DMS 273 (cell line): Measurements from ENCODE around the gene VTN.
A peak's percentile ranks its signal among the peaks of the same experiment; 100 is the strongest.
"Not testable (repeated sequence)": the region's sequence is repeated elsewhere in the genome, so short reads cannot be mapped to it uniquely, and the experiment has no call there.

Source experiments
- DNase-seq: peaks from one replicate; lab custom pipeline; 2025; ENCODE audit not compliant: unreplicated experiment; lab: John Stamatoyannopoulos, UW

The VTN gene

DNA sequence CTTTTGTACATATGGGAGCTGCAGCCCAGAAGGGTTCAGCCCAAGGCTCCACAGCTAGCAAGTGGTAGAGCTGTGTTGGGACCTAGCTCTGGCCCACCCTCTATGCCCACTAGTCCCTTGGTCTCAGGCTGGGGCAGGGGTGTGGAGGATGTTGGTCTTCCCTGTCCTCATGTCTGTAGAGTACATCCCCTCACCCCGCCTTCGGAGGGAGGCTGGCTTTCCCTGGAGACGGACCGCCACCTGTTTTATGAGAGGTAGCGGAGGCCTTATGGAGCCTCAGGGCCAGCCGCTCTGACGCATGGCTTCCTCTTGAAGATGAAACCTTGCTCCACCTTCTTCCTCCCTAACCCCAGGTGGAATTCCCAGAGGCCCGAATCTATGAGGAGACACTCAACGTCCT, 26.1 kb downstream of the VTN start:
- DNase-seq = no peak

DNA sequence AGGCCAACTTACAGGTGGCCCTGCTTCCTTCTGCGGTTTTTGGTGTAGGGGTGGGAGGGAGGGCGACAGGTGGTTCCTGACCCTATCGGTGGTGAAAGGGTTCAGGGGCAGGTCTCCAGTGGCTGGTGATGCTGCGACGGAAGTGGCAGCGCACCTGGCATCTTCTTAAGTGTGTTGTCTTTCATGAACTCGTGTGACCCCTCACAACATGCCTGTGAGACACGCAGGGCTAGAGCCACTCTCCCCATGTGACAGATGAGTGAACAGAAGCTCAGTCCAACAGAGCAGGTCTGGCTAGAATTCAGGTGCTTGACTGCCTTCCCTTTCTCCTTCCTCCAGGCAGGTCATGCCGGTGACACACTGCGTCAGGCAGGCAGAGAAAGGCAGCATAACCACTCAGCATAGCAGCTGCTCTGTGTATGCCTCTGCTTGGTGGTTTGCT, 26.6 kb downstream of the VTN start:
- DNase-seq = no peak

DNA sequence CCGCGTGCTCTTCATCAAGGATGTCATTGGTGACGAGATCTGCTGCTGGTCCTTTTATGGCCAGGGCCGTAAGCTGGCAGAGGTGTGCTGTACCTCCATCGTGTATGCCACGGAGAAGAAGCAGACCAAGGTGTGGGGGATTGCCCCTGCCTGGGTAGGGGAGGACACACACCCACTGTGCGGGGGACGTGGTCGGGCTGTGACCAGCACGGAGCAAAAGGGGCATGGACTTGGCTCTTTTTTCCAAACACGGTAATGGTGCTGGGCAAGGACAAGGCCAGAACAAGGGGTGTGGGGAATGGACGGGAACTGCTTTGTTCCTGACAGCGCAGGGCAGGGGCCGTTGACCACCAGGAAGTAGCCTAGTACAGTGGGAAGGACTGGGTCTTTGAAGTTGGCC, 27.8 kb downstream of the VTN start:
- no peak for DNase-seq

DNA sequence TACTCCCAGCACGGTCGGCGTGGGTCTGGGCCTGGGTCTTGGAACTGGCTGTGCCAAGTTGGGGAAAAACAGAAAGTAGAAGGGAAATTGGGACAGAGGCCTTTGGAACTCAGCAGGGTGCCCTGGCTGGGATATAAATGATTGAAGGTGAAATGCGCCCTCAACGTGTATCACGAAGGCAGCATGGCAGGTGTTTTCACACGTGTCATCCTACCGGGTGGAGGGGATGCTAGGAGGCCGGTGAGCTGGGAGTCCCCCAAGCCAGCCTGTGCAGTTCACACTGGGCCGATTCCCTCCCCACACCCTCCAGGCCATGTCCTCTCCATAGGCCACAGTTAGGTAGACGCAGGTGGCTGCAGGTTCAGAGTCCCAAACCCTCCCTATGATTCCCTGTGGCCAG, 28.6 kb downstream of the VTN start:
- DNase-seq = no peak

DNA sequence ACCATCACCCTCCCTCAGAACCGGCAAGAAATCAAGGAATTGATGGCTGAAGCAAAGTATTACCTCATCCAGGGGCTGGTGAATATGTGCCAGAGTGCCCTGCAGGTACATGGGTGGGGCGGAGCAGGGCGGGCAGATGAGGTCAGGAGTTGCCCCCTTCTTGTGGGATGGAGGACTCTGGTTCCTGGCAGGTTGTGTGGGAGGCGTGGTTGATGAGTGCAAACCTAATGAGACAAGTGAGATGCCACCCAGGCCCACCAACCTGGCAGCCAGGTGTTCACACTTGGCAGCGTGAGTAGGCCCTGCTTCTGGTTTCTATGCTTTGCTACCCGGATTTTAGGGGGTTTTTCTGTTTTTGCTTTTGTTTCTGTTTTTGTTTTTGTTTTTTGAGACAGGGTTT, 29.7 kb downstream of the VTN start:
- DNase-seq = no peak

DNA sequence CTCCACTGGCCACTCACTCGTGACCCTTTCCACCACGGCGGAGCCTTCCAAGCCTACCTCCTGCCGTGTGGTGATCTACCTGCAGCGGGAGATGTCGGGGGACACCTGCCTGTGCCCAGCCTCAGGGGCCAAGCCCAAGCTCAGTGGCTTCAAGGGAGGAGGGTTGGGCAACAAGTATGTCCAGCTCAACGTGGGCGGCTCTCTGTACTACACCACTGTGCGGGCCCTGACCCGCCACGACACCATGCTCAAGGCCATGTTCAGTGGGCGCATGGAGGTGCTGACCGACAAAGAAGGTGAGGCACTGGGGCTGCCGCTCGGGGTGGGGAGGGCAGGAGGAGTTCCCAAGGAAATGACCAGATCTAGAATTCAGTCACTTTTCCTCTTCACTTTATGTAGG, 30.7 kb downstream of the VTN start:
- no peak for DNase-seq

DNA sequence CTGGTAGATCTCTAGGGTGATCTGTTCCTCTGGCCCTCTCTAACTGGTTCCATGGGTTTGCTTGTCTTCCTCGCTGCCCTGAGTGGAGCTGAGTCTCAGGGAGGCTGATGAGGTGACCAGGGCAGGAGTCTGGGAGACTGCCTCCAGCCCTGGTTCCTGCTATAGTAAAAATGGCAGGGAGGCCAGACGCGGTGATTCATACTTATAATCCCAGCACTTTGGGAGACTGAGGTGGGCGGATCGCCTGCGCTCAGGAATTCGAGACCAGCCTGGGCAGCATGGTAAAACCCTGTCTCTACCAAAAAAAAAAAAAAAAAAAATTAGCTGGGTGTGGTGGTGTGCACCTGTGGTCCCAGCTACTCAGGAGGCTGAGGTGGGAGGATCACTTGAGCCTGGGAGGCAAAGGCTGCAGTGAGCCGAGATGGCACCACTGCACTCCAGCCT, 31.3 kb downstream of the VTN start:
- DNase-seq = not testable (repeated sequence)

DNA sequence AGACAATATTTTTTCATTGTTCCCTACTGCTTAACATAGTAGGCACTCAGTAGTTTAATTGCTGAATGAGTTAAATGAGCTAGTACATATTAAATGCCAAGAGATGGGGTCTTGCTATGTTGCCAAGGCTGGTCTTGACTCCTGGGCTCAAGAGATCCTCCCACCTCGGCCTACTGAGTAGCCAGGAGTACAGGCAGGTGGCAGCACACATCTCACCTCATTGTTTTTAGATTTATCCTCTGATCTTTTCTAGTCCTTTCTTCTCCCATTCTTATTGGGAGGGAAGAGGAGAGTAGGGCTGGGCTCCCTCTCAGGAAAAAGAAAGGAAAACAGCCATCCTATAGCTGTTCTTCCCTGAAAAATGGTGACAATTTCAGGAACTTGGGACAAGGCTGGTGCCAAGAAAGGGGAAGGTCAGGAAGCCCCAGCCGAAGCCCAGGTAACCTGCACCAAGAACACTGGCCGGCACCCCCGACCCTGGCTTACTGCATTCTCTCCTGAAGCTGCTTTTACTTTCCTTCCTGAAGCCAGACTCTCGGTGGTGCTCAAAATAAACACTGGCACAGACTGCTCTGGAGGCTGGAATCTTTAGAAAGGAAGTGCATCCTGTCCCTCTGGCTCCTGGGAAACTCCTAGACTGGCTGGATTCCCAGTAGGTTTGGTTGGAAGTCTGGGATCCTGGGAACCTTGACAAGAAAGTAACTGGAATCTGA, 31.9 kb downstream of the VTN start:
- DNase-seq = no peak

DNA sequence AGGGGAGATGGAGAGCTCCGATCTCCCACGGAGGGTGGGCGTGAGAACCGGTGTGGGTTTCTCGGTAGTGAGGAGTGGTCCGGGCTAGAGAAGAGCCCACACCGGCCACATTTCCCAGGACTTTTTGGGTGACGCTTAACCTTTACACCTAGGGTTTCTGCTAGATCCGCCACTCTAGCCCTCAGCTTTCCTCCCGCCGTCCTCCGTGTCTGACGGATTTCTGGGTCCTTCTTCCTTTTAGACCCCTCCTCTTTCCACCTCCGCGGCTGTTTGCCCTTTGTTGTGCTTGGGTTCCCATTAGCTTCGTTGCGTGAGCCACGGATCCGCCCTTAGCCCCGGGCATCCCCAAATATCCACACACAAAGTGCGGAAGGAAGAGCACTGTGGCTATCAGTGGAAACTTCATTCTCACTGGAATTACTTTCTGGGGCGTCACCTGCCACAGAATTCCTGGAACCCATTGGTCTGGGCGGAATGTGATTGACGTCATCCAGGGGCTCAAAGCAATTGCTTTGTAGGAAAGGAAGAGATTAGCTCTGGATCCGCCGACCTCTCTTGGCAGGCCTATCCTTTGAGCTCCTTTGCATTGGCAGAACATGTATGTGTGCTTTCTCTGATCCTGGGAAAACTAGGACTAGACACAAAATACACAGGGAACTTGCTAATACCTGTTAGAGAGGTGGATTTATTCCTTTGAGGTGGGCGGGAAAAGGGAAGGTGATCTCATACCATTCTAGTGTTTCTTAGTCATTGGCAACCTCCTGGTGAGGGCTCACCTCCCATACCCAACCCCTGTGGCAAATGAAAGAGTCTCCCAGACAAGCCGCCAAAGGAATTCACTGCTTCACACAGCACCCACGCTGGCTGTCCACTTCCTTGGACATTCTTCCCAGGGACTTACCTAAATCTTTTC, 33.9 kb downstream of the VTN start:
- DNase-seq = peak; percentile 84

DNA sequence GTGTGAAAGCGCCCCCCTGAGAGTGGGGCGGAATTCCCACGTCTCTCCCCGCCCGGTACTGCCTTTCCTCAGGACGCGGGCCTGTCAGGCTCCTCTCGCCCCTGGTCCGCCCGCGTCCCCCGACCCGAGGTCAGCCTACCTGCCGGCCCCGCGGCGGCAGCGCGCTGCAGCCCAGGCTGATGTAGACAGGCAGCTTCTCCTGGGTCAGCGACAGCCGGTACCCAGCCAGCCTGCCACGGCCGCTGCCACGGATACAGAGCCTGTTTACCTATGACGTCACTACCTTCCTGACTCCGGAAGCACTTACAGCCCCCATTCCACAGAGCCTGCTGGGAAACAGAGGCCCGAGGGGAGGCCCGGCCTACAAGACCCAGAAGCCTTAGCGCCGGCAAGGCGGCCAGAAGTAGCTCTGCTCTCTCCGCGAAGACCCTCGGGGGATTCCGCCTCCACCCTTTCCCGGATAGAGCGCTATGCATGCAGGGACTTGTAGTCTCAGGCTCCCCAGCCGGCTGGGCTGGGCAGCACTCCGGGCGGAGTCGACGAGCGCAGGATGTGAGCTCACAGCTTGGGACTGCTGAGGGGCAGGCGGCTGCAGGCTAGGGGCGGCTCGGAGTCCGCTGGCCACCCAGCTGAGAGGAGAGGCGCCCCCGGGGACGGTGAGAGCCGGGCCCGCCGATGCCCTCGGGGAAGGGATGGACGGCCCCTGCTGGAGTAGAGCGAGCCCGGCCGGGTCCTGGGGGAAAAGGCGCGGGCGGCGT, 34.7 kb downstream of the VTN start, which contains the start of the genes IFT20 and TNFAIP1:
Gene IFT20, minus strand, starts transcription at position 272 of the 758 bp plus-strand sequence. CDS start 3,487 bp downstream, outside the sequence.
Gene TNFAIP1, plus strand, starts transcription at position 561 of the 758 bp plus-strand sequence. CDS start 3,761 bp downstream, outside the sequence.
- DNase-seq = peak; percentile 100

DNA sequence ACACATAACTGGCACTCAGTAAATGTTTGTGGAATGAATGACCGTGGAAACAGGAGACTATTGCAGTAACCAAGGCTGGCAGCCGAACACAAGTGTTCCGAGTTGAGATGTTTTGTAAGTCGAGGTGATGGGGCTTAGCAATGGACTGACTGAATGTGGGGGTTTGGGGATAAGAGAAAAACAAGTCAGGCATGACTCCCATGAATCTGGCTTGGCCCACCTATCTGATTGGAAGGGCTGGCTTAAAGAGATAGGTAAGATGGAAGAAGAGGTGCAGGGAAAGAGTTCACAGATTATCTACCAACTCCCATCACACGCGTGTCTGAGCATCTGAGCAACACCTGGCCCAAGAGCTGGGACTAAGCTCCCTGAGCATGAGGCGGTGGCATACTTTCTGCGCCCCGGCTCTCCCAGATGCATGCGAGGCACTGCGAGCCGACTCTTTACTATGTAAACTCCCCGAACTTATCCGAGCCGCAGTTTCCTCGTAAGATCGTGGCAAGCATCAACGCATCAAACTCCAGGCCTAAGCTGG, 35.4 kb downstream of the VTN start:
- DNase-seq = peak; percentile 77

DNA sequence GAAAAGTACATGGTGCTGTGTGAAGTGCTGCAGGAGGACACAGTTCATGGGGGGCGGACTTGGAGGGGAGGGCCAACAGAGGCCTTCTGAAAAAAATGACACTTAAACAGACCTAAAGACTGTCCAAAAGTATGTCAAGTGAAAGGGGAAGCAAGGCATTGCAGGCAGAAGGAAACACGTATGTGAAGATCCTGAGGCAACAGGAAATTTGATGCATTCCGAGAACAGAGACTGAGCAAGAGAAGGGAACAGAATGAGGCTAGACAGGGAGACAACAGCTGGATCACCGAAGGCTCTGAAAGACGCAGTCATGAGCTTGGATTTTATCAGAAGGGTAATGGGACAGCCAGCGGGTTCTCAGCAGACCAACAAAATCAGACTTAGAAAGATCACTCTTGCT, 35.9 kb downstream of the VTN start:
- DNase-seq = peak; percentile 37

DNA sequence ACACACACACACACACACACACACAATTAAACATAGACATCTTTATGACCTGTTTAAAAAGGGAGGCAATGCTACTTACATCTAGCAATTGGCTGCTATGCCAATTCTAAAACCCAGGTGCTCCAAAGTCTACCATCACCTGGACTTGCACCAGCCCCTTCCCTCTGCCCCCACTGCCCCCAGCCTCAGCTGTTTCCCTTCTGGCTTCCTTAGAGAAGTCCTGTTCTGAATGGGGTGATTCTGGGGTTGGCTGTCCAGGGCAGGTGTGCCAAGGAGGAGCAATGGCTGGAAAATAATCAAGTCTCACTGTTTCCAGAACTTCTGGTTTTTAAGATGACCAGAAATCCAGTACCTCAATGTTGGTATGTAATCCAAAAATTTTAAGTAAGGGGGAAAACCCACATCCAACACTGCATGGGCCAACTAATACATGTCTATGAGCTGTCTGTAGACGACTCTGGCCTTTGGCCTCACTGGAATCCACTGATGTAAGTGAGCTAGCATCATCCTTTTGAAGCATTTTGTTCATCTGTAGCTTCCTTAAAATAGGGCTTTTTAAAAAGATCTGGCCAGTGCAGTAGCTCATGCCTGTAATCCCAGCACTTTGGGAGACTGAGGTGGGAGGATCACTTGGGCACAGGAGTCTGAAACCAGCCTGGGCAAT, 36.9 kb downstream of the VTN start:
- DNase-seq = no peak

DNA sequence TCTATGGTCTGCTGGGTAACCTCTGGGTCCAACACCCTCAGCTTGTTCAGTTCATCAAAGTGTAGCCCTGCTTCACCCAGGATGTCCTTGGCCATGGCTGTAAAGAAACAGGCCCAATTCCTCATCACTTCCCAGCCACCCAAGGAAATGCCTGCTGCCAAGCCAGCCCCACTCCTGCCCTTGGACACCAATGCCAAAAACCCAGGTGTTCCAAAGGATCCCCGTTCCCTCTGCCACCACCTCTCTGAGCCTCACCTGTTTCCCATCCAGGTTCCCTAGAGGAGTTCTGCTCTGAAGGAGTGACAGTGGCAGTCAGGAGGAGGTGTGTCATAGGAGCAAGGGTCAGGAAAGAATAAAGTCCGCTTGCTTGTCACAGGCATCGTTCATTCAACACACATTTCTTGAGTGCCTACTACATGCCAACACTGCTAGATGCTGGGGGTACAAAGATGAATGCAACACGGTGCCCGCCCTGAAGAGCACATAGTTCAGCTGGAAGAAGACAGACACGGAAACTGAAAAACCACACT, 38.2 kb downstream of the VTN start:
- no peak for DNase-seq

DNA sequence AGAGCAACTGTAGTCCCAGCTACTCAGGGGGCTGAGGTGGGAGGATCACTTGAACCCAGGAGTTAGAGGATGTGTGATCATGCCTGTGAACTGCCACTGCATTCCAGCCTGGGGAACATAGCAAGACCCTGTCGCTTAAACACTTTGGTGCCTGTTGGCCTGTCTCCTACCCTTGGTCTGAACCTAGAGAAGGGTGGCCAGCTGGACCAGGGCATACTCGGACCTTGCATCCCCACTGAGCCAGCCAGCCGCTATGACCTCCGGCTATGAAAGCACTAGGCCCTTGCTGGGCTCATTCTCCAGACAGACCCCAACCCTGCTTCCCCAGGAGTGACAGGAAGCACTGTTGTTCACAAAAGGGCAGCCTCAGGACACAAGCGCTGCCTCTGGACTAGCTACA, 39.4 kb downstream of the VTN start:
- DNase-seq = no peak

DNA sequence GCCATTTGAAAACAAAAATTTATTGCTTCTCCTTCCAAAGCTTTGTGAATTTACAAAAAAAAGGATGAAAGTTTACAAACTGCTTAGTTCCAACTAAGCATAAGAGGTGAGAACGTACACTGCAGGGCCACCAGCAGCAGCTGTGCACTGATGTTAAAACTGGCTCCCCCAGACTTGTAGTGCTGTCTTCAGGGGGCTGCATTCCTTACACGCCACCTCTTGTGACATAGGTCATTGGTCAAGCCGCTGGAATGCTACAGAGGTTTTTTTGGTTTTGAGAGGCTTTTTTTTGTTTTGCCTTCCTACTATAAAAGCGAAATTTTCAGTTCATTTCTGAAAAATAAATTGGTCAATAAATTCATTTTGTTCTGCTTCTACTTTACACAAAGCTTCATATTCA, 41.8 kb downstream of the VTN start:
- DNase-seq = no peak

DNA sequence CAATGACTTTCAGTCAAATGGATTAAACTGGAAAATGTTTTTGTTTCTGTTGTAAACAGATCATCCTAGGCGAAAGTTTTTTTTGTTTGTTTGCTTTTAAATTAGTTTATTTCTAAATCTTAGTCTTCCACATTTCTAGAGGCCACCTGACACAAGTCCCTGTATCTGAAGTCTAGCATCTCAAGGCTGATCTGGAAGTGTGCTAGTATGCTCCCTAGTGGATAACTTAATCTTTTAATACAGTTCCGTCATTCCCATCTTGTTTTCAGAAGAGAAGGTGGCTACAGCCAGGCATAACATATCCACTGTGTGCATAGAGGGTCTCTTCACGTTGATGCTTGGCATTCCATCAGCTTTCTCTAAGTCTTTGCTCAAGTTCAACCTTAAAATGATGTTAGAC, 42.4 kb downstream of the VTN start:
- peak; percentile 23 for DNase-seq

DNA sequence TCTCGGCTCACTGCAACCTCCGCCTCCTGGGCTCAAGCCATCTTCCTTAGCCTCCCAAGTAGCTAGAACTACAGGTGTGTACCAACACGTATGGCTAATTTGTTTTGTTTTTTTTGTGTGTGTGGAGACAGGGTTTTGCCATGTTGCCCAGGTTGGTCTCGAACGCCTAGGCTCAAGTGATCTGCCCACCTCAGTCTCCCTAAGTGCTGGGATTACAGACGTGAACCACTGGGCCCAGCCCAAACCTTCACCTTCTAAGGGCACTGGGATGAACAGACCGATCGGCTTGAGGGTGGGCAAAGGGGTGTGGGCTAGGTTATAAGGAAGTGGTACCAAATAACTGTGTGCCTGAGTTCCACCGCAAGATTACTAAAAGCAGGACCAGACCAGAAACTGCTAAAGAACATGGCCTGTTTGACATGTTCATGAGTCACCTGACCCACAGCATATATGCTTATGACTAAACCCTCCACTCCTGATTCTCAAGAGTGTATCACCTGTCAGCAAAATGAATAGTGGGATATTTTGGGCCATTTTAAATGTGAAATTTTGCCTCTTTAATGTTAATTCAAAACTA, 43.0 kb downstream of the VTN start:
- no peak for DNase-seq

DNA sequence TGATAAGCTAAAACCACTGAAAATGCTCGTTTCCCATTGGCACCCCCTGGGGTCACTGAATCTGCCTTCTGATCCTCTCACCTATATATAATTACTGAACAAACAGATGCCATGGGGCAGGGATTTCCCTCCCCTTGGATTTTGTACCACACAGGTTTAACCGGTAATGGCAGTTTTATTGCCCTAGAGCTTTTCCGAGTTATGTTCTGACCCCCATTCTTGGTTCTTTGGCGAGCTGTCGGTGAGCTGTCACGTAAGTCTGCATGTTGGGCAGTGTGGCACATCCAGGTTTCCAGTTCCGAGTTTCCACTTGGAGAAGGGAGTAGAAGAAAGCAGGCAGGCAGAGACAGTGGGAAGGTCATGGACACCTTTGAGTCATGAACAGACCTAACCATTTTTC, 44.0 kb downstream of the VTN start:
- DNase-seq = no peak

DNA sequence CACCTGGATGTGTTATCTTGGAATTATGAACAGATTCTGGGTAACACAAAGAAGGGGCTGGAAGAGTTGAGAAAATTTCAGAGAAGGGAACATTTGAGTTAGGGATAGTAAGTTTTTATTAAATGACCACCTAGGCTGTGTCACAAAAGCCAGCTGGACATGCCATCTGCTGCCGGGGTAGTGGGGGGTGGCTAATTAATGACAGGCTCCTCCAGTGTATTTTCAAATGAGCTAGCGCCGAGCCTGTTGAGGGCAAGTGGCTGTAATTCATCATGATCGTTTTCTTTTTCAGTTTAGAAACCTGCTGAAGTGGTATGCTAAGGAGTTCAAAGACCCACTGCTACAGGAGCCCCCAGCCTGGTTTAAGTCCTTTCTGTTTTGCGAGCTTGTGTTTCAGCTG, 44.9 kb downstream of the VTN start:
- peak; percentile 66 for DNase-seq
